Muscle layer of duodenum (tissue), 2 donors: ENCODE results near the gene MMP2.

Experiments used
- H3K27ac ChIP-seq: one replicate; pipeline ENCODE4 v1.7.0; 2013; ENCODE audit warnings: mild to moderate bottlenecking, low read length
- H3K27me3 ChIP-seq: one replicate; pipeline ENCODE4 v1.7.0; 2013; ENCODE audit warnings: low read depth, mild to moderate bottlenecking, control low read depth, low read length
- H3K36me3 ChIP-seq, 2 donors: one replicate each; pipeline ENCODE4 v1.7.0; 2013; ENCODE audit warnings: low read length in 2 of 2, control low read depth in 1 of 2, mild to moderate bottlenecking in 1 of 2; ENCODE audit not compliant: insufficient read depth in 2 of 2, control insufficient read depth in 1 of 2
- H3K4me1 ChIP-seq, 2 donors: one replicate each; pipeline ENCODE4 v1.7.0; 2013; ENCODE audit warnings: low read length in 2 of 2, mild to moderate bottlenecking in 2 of 2, control low read depth in 1 of 2, moderate library complexity in 1 of 2; ENCODE audit not compliant: insufficient read depth in 2 of 2, control insufficient read depth in 1 of 2
- H3K4me3 ChIP-seq, 2 donors: one replicate each; pipeline ENCODE4 v1.7.0; 2013; ENCODE audit warnings: low read length in 2 of 2, low read depth in 1 of 2, mild to moderate bottlenecking in 1 of 2
- H3K9me3 ChIP-seq, 2 donors: one replicate each; pipeline ENCODE4 v1.7.0; 2013; ENCODE audit warnings: low read length in 2 of 2, control low read depth in 1 of 2, mild to moderate bottlenecking in 1 of 2; ENCODE audit not compliant: control insufficient read depth in 1 of 2
- donor health status: healthy.

The MMP2 gene

DNA sequence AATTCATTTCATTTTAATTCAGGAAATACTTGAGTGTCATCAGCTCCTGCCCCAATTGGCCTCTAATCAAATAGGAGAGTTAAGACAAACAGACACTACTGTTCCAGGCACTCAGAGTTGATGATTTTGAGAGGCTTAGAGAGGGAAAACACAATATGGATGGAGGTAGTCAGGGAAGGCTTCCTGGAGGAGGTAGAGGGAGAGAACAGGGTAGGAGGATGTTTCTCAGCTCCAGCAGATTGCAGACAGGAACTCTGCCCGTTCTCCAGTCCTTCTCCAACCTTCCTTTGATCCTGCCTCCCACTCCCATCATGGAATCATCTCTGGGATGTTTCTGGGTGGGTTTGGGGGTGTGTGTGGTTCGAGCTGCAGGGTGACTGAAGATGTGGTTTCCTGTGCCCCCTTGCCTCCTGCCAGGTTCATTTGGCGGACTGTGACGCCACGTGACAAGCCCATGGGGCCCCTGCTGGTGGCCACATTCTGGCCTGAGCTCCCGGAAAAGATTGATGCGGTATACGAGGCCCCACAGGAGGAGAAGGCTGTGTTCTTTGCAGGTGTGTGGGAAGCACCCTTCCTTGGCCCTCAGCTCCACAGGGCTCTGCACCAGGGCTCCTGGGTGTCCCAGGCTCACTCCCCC lies 17.6 kb downstream of the MMP2 start:
- H3K9me3 ChIP-seq, result no peaks in the 10 kb centered on the region
- H3K27me3 ChIP-seq, result no peaks in the 10 kb centered on the region
- H3K4me1 ChIP-seq, result peaks cover 23 to 44% of the 10 kb centered on the region in 2 donors
- H3K4me3 ChIP-seq, result no peak overlapping the region
- H3K27ac ChIP-seq, result no peak overlapping the region
- H3K36me3 ChIP-seq, result peaks cover 6 to 17% of the 10 kb centered on the region in 2 donors

DNA sequence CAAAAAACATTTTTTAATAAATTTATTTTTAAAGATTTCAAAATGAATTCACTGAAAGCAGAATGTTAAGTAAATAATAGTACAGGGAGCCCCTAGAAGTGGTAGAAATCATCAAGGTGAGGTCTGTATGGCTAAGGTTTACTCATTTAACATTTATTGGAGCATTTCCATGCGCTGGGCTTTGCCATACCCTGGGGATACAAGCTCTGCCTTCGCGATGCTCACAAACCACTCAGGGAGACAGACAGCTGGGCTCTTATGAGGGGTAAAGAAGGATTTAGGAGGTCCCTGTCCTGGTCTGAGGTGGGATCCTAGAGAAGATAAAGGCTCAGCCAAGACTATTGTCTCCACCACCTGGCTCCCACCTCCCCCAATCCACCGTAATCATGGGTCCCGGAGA lies 18.6 kb downstream of the MMP2 start:
- no peak overlapping the region for H3K4me3 ChIP-seq
- H3K36me3 ChIP-seq, result peaks cover 6 to 17% of the 10 kb centered on the region in 2 donors
- H3K27me3 ChIP-seq, result no peaks in the 10 kb centered on the region
- H3K9me3 ChIP-seq, result no peaks in the 10 kb centered on the region
- peaks cover 31 to 53% of the 10 kb centered on the region in 2 donors for H3K4me1 ChIP-seq
- H3K27ac ChIP-seq, result no peak overlapping the region

DNA sequence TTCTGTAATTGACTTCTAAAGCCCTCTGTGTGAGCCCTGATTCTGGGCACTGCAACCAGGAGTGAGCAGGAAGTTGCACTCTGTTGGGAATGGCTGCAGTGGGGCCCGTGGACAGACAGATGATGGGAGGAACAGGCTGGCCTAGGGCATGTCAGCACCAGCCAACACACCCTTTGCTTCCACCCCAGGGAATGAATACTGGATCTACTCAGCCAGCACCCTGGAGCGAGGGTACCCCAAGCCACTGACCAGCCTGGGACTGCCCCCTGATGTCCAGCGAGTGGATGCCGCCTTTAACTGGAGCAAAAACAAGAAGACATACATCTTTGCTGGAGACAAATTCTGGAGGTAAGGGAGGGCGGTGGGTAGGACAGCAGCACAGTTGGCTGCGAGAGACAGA lies 19.1 kb downstream of the MMP2 start:
- no peak overlapping the region for H3K4me3 ChIP-seq
- no peaks in the 10 kb centered on the region for H3K9me3 ChIP-seq
- H3K36me3 ChIP-seq, result peaks cover 6 to 17% of the 10 kb centered on the region in 2 donors
- H3K27me3 ChIP-seq, result no peaks in the 10 kb centered on the region
- H3K27ac ChIP-seq, result no peak overlapping the region
- peaks cover 32 to 59% of the 10 kb centered on the region in 2 donors for H3K4me1 ChIP-seq

DNA sequence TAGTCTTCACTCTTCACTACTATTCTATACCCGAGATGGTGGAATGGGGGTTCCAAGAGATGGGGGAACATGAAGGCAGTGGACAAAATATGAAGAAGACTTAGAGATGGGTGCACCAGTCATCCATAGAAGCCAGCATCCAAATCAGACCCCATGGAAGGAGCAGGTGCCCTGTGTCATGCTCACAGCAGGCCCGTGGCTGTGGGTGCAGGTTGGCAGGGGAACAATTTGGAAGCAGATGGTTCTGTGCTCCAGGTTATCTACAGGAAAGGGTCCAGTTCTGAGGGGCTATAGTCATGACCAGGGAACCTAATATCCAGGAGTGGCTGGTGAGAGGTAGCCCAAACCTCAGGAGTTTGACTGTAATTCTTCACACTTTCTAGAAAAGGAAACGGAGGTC lies 20.3 kb downstream of the MMP2 start:
- Histone ChIP-seq H3K4me3 (no peak overlapping the region), H3K36me3 (peaks cover 6 to 17% of the 10 kb centered on the region in 2 donors), H3K4me1 (peaks cover 32 to 67% of the 10 kb centered on the region in 2 donors), H3K9me3 (no peaks in the 10 kb centered on the region), H3K27me3 (no peaks in the 10 kb centered on the region), H3K27ac (no peak overlapping the region)

DNA sequence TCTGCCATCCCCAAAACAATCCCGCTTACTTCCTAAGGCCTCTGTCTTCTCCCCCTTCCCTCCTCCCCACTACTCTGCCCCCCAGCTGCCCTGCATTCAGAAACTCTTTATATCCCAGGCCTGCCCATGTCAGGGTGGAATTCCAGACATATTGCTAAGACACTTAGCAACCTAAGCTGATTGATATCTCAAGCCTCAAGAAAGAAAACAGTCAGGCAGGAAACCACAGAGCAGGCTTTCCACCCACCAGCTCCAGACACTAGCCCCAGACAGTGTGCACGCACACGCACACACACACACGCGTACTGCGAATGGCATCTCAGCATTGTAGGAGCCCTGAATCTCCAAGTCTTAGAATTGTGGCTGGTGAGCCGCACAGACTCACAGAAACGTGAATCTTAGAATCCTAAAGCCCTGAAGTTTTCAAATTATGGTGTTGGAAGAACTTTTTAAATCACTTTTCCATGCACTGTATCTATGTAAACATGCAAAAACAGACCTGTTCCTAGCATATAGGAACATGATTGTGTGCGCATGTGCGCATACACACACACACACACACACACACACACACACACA lies 21.0 kb downstream of the MMP2 start:
- Histone ChIP-seq H3K36me3 (peaks cover 6 to 17% of the 10 kb centered on the region in 2 donors), H3K4me3 (no peak overlapping the region), H3K4me1 (peaks cover 27 to 60% of the 10 kb centered on the region in 2 donors), H3K27me3 (no peaks in the 10 kb centered on the region), H3K9me3 (no peaks in the 10 kb centered on the region), H3K27ac (no peak overlapping the region)

DNA sequence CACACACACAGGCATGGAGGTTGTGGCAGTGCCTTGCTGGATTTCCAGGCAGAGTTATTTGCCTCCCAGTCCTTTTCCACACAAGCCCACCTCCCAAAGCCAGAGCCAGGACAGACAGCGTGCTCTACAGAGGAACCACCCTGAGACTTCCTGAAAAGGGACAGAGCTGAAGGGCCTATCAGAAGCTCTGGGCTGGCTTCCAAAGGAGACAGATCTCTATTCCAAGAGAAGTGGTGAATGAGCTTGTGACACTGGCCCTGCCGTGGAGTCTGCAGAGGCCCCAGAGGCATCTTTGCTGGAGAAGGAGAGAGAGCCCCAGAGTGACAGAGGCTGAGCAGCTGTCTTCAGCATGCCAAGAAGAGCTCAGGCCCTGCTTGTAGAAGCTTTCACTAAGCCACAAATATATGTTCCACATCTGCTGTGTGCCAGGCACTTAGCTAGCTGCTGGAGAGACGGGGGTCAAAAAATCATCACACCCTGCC lies 21.6 kb downstream of the MMP2 start:
- Histone ChIP-seq H3K9me3 (no peaks in the 10 kb centered on the region), H3K36me3 (peaks cover 6 to 16% of the 10 kb centered on the region in 2 donors)

DNA sequence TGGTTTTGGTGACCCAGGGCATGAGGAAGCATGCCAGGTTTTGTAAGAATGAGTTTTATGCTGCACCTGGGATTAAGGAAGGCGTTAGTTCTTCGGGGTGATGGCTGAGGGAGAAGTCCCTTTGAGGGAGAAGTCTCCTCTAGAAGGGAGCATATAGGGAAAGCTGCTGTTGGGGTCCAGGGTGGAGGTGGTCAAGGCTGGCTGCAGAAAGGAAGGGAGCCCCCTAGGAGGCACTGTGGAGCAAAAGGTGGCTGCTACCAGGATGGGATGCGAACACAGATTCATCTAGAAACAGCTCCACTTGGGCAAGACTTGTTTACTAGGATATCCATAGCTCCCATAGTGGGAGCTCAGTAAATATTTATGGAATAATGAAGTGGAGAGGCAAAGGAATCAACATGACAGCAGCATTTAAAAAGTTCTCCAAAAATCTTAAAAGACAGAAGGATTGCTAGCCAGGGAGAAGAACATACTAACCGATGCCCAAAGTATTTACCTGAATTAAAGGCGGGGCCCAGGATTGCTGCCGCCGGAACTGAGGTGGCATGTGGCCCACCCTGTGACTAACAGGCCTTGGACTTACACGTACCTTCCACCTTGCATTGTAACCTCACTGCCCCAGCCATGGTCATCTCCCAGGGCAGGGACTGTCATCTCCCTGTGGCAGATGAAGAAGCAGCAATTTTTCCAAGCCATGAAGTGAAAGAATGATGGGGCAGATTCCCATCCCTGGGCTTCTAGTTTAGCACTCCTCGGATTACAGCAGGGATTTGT lies 22.7 kb downstream of the MMP2 start:
- Histone ChIP-seq H3K9me3 (no peaks in the 10 kb centered on the region), H3K4me3 (no peak overlapping the region), H3K4me1 (peaks cover 24 to 48% of the 10 kb centered on the region in 2 donors), H3K27me3 (no peaks in the 10 kb centered on the region), H3K27ac (no peak overlapping the region), H3K36me3 (peaks cover 10% of the 10 kb centered on the region in 2 donors)

More for the DNA sequence above, 21.6 kb downstream of the MMP2 start:
- Histone ChIP-seq H3K4me3 (no peak overlapping the region), H3K27ac (no peak overlapping the region), H3K4me1 (peaks cover 24 to 54% of the 10 kb centered on the region in 2 donors), H3K27me3 (no peaks in the 10 kb centered on the region)

DNA sequence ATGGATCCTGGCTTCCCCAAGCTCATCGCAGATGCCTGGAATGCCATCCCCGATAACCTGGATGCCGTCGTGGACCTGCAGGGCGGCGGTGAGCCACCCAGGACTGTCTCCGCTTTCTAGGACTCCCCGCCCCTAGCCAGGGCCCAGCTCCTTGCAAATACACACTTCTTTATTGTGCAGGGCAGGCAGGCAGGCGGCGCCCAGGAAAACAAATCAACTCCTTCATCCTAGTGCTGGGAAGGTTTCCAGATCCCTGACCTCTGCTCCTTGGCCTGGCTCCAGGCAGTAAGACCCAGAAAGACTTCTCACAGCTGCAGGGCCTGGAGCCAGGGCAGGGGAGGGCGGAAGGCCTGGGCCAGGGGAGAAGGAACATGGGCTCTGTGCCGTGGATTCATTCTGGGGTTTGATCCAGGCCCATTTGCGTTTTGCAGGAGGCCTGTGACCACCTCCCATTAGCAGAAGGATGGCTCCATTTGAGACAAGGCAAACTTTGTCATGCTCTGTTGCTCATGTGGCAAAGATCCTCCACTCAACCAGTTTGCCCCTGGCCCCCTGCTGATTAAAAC lies 23.9 kb downstream of the MMP2 start:
- H3K27me3 ChIP-seq, result no peaks in the 10 kb centered on the region

DNA sequence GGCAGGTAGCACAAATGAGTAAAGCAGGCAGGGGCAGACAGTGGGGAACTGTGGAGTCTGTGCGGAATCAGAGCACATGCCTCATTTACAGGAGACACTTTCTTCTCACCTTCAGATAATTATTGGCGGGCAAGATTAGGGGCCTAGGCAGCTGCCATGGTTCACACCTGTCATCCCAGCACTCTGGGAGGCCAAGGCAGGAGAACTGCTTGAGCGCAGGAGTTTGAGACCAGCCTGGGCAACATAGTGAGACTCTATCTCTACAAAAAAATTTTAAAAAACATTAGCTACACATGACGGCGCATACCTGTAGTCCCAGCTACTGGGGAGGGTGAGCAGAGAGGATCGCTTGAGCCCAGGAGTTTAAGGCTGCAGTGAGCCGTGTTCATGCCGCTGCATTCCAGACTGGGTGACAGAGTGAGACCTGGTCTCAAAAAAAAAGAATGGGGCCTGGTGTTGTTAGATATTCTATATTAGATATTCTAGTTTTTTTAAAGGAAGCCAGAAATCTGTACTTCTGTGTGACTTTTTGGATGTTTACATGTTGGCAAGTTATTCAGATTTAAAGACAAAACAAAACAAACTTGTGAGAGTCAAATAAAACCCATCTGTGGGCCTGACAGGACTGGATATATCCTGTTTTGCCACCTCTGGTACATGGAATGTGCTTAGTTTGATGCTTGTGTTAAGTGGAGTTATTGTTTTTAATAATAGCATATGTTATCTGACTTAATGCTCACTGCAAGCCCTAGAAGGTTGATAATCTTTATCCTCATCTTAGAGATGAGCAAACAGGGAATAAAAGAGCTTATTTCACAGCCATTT lies 24.9 kb downstream of the MMP2 start:
- H3K4me1 ChIP-seq, result peaks cover 24 to 54% of the 10 kb centered on the region in 2 donors
- peaks cover 6 to 7% of the 10 kb centered on the region in 2 donors for H3K36me3 ChIP-seq
- no peaks in the 10 kb centered on the region for H3K27me3 ChIP-seq
- no peaks in the 10 kb centered on the region for H3K9me3 ChIP-seq
- H3K4me3 ChIP-seq, result no peak overlapping the region
- no peak overlapping the region for H3K27ac ChIP-seq

More for the DNA sequence above, 23.9 kb downstream of the MMP2 start:
- H3K4me3 ChIP-seq, result no peak overlapping the region
- peaks cover 24 to 48% of the 10 kb centered on the region in 2 donors for H3K4me1 ChIP-seq
- no peaks in the 10 kb centered on the region for H3K9me3 ChIP-seq
- peaks cover 7 to 12% of the 10 kb centered on the region in 2 donors for H3K36me3 ChIP-seq
- H3K27ac ChIP-seq, result peak overlapping the region; percentile 34

DNA sequence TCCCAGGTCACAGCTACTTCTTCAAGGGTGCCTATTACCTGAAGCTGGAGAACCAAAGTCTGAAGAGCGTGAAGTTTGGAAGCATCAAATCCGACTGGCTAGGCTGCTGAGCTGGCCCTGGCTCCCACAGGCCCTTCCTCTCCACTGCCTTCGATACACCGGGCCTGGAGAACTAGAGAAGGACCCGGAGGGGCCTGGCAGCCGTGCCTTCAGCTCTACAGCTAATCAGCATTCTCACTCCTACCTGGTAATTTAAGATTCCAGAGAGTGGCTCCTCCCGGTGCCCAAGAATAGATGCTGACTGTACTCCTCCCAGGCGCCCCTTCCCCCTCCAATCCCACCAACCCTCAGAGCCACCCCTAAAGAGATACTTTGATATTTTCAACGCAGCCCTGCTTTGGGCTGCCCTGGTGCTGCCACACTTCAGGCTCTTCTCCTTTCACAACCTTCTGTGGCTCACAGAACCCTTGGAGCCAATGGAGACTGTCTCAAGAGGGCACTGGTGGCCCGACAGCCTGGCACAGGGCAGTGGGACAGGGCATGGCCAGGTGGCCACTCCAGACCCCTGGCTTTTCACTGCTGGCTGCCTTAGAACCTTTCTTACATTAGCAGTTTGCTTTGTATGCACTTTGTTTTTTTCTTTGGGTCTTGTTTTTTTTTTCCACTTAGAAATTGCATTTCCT lies 26.5 kb downstream of the MMP2 start:
- Histone ChIP-seq H3K27ac (no peak overlapping the region), H3K4me1 (peaks cover 18 to 45% of the 10 kb centered on the region in 2 donors), H3K36me3 (peaks cover 6 to 7% of the 10 kb centered on the region in 2 donors), H3K27me3 (no peaks in the 10 kb centered on the region), H3K4me3 (no peak overlapping the region), H3K9me3 (no peaks in the 10 kb centered on the region)
